Measurements from ENCODE around the gene KHDRBS2. TPM values are rescaled to one million over a fixed set of nuclear protein-coding genes. Genes with fewer than 3 reads are reported as not detected.

KHDRBS2 gene
- total RNA-seq, 1 experiment from 2014 or later: not detected

- no peak for DNase-seq (ENCODE audit: unreplicated experiment)
- ChIA-PET POLR2A (no interaction called here), CTCF (interaction anchor here (0.7 to 4.7 kb wide), 5 partner anchors 239 to 345 kb away, joined by 3 to 30 read pairs (median 4); no protein-coding TSS in a partner anchor)
- no peak for TF ChIP-seq CTCF (IDR thresholded peaks at IDR 0.05; ENCODE audit: unreplicated experiment)
- Mint-ChIP-seq H3K9me3 (ENCODE audit: unreplicated experiment) (no peaks in the 10 kb centered on the region), H3K36me3 (ENCODE audit: insufficient read depth, unreplicated experiment) (no peaks in the 10 kb centered on the region), H3K4me1 (ENCODE audit: insufficient read depth, unreplicated experiment) (no peaks in the 10 kb centered on the region), H3K4me3 (ENCODE audit: unreplicated experiment) (no peak overlapping the region), H3K27ac (ENCODE audit: low read depth, unreplicated experiment) (no peak overlapping the region), H3K27me3 (ENCODE audit: insufficient read depth, unreplicated experiment) (peaks cover 13% of the 10 kb centered on the region)
- BruUV-seq (replicated peaks): no TSS peak
- intact Hi-C loops (cut with micrococcal nuclease): no loop called here
Measured at GRCh38 chr6:62146954-62147853, 138.8 kb downstream of the KHDRBS2 start.

- no peak for DNase-seq (ENCODE audit: unreplicated experiment)
- intact Hi-C loops (cut with micrococcal nuclease): no loop called here
- Mint-ChIP-seq H3K9me3 (ENCODE audit: unreplicated experiment) (peaks cover 11% of the 10 kb centered on the region), H3K27me3 (ENCODE audit: insufficient read depth, unreplicated experiment) (no peaks in the 10 kb centered on the region), H3K4me3 (ENCODE audit: unreplicated experiment) (no peak overlapping the region), H3K36me3 (ENCODE audit: insufficient read depth, unreplicated experiment) (no peaks in the 10 kb centered on the region), H3K27ac (ENCODE audit: low read depth, unreplicated experiment) (no peak overlapping the region), H3K4me1 (ENCODE audit: insufficient read depth, unreplicated experiment) (no peaks in the 10 kb centered on the region)
- no TSS peak for BruUV-seq (replicated peaks)
- no peak for TF ChIP-seq CTCF (IDR thresholded peaks at IDR 0.05; ENCODE audit: unreplicated experiment)
- CTCF ChIA-PET: no interaction called here
- POLR2A ChIA-PET: no interaction called here
Measured at GRCh38 chr6:62129127-62129526, 156.9 kb downstream of the KHDRBS2 start.

- no peaks in the 10 kb centered on the region for H3K27me3 Mint-ChIP-seq (ENCODE audit: insufficient read depth, unreplicated experiment)
- POLR2A ChIA-PET: no interaction called here
- no peak overlapping the region for H3K27ac Mint-ChIP-seq (ENCODE audit: low read depth, unreplicated experiment)
Measured at GRCh38 chr6:62119401-62119800, 166.6 kb downstream of the KHDRBS2 start.

More at GRCh38 chr6:62119401-62119800, 166.6 kb downstream of the KHDRBS2 start:
- Mint-ChIP-seq H3K4me3 (ENCODE audit: unreplicated experiment) (no peak overlapping the region), H3K36me3 (ENCODE audit: insufficient read depth, unreplicated experiment) (no peaks in the 10 kb centered on the region), H3K9me3 (ENCODE audit: unreplicated experiment) (no peaks in the 10 kb centered on the region), H3K4me1 (ENCODE audit: insufficient read depth, unreplicated experiment) (no peaks in the 10 kb centered on the region)
- BruUV-seq (replicated peaks): no TSS peak
- CTCF ChIA-PET: interaction anchor here (0.7 kb wide), 1 partner anchor 30 kb away, joined by 3 read pairs; no protein-coding TSS in a partner anchor
- intact Hi-C loops (cut with micrococcal nuclease): no loop called here
- DNase-seq (ENCODE audit: unreplicated experiment): no peak
- TF ChIP-seq CTCF (IDR thresholded peaks at IDR 0.05; ENCODE audit: unreplicated experiment): no peak
